HG03060 (cell line): Measurements from ENCODE around the gene RTN4R.

ENCODE experiments used
- ATAC-seq: cut with Tn5 transposase; IDR thresholded peaks from one replicate; pipeline ENCODE4 v1.9.1; 2021; ENCODE audit warnings: low read depth, moderate number of reproducible peaks; ENCODE audit not compliant: unreplicated experiment

The RTN4R gene

DNA sequence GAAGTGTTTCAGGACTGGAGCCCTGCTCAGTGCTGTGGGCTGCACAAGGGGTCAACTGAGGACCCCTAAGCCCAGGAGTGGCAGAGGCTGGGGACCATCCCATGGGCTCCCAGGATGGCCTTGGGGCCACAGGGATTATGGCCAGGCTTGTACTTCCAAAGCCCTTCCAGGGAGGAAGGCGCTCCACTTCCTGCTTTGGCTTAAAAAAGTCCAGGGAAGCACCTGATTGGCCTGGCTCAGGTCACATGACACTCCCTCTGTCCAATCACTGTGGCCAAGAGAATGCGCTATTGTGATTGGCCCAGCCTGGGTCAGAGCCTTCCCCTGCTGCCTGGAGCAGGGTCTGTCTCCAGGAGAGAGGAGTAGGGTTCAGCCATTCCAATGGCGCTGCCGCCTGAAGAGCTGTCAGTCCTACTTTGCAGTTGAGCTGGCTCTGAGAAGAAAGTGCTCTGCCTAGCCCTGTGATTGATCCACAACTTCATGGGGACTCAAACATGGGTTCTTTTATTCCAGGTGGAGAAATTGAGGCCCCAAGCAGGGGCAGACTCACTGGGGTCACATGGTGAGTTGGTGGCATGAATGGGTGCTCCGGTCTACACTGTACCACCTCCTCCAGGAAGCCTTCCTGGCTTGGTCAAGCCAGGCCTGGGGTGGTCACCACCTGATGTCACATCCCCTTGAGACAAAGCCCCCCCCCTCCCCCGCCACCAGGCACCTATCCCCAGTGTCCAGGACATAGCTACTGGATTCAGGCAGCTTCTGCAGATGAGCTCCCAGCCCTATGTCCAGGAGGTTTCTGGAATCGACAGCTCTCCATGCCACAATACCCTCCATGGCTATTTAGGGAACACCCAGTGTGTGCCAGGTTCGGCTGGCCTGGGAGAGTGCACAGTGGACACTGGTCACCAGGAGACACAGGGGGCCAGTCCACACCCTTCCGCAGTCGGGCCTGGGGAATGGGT is 48.2 kb downstream of the RTN4R start:
- ATAC-seq: no peak

GRCh38 chr22:20218987-20219386 is 49.1 kb downstream of the RTN4R start:
- ATAC-seq: no peak

- ATAC-seq: no peak
Measured at GRCh38 chr22:20218326-20218872, 49.7 kb downstream of the RTN4R start.

- no peak for ATAC-seq
Measured at GRCh38 chr22:20217563-20217962, 50.6 kb downstream of the RTN4R start.

GRCh38 chr22:20216863-20217499 is 51.1 kb downstream of the RTN4R start:
- ATAC-seq: no peak

GRCh38 chr22:20215742-20216141 is 52.4 kb downstream of the RTN4R start:
- ATAC-seq: no peak

GRCh38 chr22:20214853-20215252 is 53.3 kb downstream of the RTN4R start:
- no peak for ATAC-seq

- ATAC-seq: no peak
Measured at GRCh38 chr22:20213833-20214708, 54.0 kb downstream of the RTN4R start.

DNA sequence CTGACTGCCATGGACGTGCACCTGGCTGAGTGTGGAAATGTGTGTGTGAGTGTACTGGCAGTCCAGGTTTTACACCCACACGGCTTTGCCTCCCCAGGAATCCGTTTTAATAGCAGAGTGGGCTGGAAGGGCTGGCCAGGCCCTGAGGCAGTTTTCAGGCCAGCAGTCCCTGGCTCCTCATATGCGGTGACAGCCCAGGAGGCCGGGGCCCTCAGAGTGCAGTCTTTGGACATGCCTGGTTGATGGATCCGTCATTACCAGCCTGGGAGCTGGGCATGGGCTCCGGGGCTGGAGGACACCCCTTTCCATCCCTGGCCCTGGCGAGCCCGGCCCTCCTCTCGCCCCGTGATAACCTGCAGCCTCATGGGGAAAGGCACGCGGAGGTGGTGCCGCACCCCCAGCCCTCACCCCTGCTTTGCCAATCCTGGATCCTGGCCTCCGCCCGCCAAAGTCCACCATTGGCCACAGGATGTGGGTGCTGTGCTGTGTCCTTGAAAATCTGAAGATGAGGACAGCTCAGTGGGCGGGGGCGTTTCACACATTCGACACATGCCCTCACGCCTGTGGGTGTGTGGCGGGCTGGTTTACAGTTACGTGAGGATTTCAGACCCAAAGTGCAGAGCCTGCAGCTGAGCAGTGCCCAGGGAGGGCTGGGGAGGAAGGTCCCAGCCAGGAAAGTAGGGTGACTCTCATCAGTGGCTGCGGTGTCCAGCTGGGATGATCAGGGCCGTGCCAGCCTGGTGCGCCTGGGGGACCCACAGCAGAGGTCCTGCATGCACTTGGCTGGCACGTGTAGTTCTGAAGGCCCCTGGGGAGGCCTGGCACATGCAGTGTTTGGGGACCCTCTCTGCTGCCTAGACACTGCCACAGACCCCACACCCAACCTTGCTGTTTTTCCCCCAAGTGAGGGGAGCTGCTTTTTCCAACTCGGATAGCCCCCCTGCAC is 55.1 kb downstream of the RTN4R start:
- no peak for ATAC-seq

- no peak for ATAC-seq
Measured at GRCh38 chr22:20211997-20212753, 55.9 kb downstream of the RTN4R start.

- no peak for ATAC-seq
Measured at GRCh38 chr22:20211409-20211996, 56.6 kb downstream of the RTN4R start.

DNA sequence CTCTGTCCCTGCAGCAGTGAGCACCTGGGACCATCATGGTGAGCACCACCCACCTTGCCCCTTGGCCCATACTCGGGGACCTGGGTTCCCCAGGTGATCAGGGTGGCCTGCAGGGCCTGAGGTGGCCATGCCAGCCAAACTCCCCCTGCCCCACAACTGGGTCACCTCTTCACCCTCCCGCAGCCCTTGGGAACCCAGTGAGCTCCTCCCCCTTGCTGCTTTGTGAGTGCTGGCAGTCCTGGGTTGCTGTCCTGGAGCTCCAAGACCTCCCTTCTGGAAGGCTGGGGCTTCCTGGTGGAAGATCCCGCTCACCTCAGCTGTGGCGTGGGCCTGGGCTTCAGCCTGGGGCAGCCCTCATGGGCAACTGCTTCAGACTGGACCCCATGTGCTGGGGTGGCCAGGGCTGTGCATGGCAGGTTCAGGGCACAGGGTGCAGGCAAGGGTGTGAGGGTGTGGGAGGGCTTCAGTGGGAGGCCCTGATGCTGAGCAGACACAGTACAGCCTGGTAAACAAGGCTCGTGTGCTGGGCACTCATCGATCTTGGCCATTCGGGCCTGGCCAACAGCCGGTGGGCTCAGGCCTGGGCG is 57.6 kb downstream of the RTN4R start:
- no peak for ATAC-seq

DNA sequence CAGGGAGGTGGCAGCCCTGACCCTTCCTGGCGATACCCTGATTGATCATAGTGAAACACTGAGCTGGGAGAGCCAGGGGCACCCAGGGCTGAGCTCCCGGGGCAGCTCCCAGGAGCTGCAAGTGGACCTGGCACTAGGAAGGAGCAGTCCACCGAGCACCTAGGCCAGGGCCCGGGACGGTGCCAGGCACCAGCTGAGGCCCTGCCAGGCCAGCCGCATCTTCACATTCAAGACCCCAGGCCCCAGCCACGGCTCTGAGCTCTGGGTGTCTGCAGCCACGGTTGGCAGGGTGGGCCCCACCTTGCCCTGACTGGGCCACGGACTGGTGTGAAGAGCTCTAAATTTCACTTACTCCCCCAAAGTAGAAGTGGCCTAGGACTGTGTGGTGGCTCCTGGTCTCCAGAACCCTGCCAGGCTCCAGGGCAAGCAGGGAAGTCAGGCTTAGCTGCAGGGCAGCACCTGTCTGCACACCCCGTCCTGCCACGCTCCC is 58.3 kb downstream of the RTN4R start:
- no peak for ATAC-seq

GRCh38 chr22:20208713-20209310 is 59.3 kb downstream of the RTN4R start:
- no peak for ATAC-seq

DNA sequence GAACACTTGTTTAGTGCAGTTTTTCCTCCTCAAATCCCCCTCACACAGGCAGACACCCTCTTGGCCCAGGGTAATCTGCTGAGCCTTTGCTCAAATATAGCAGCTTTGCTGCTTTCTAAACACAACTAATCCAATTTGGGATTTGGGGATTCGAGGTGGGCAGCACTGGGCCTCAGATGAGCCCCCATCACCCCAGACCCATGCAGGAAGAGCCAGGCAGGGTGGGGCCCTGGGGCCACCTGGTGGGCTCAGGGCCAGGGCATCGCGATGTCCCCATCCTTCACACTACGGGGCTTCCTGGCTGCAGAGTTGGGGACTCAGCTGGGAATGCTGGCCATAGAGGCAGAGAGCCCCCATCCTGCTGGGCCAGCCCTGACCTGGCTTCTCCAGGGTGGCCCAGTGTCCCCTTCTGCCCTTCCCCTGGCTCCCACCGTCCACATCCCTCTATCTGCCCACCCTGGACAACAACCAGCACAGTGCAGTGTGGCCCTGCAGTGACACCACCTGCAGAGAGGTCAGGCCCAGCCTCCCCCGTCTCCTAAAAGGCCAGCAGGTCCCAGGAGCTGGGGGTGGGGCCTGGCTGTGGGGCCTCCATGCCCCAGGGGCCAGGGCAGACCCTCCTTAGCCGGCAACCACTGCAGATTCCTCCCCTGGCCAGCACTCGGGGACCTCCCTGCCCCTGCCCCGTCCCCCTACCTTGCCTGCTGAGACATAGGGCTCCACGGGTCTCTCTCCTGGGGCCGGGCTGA is 60.7 kb downstream of the RTN4R start:
- ATAC-seq: no peak

- no peak for ATAC-seq
Measured at GRCh38 chr22:20206709-20207215, 61.4 kb downstream of the RTN4R start.
